ENCODE data around the gene NARF.

NARF gene

DNA sequence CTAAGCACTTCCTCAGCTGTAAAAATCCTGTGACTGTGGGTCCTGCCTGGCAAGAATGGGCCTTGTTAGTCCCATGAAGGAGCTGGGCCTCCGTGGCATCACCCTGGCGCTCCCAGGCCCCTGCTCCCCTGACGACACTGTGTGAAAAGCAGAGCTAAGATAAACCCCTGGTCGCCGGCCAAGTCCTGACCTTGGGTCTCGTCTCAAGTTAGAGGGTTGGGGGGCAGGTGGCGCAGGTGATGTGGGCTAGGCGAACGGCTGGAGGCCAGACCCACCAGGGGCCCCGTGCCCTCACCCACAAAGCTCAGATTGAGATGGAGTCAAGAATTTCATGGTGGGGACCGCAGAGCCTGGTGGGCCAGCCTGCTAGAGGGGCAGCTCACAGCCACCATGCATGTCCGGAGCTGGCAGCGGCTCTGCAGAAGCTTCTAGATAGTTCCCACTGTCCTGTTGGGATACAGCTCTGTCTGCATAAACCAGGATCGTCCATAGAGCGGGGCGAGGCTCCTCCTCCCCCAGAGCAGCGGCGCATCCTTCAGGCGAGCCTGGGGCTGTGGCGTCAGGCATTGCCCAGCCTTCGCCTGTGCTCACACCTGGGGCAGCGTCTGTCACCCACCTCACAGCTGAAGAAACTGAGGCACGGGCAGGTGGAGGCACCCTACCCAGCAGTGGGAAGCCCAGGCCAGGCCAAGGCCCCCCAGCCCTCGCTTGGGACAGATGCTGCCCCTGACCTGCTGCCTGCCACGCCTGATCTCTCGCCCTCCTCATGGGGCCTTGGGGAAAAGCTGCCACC lies 19.9 kb upstream of the NARF start:
- H3K4me3 ChIP-seq (ENCODE audit: low read depth, low read length) = no peak overlapping the region
- TF ChIP-seq, protein P1, sequence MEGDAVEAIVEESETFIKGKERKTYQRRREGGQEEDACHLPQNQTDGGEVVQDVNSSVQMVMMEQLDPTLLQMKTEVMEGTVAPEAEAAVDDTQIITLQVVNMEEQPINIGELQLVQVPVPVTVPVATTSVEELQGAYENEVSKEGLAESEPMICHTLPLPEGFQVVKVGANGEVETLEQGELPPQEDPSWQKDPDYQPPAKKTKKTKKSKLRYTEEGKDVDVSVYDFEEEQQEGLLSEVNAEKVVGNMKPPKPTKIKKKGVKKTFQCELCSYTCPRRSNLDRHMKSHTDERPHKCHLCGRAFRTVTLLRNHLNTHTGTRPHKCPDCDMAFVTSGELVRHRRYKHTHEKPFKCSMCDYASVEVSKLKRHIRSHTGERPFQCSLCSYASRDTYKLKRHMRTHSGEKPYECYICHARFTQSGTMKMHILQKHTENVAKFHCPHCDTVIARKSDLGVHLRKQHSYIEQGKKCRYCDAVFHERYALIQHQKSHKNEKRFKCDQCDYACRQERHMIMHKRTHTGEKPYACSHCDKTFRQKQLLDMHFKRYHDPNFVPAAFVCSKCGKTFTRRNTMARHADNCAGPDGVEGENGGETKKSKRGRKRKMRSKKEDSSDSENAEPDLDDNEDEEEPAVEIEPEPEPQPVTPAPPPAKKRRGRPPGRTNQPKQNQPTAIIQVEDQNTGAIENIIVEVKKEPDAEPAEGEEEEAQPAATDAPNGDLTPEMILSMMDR (IDR thresholded peaks at IDR 0.05; ENCODE audit: low read depth, low read length, missing control alignments) = no peak
- DNase-seq (ENCODE audit: low read depth) = no peak

DNA sequence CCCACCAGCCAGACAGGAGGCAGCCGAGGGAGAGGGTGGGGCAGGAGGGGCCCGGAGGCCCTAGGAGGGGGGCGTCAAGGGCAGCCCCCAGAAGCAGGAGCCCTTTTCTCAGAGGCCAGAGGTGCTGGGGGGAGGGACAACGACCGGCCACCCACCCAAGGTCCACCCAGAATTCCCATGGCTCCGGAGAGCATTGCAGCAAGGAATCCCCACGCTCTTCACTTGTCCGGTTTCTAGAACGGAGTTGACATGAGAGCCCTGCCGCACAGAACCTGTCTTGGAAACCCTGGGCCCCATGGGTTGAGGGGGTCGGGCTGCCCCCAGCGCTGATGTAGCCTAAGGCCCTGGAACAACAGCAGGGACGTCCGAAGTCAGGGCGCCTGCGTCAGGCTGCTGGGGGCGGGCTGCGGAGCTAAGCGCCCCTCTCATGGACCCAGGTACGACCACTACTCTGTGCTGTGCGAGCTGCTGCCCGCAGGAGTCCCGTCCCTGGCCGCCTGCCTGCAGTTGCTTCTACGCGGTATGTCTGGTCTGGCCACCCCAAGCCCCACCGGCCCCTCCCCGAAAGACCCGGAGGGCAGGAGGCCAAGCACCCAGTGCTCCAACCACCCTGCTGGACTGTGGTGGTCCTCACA lies 19.2 kb upstream of the NARF start:
- TF ChIP-seq, protein P1 (IDR thresholded peaks at IDR 0.05; ENCODE audit: low read depth, low read length, missing control alignments) = no peak
- DNase-seq (ENCODE audit: low read depth) = no peak

DNA sequence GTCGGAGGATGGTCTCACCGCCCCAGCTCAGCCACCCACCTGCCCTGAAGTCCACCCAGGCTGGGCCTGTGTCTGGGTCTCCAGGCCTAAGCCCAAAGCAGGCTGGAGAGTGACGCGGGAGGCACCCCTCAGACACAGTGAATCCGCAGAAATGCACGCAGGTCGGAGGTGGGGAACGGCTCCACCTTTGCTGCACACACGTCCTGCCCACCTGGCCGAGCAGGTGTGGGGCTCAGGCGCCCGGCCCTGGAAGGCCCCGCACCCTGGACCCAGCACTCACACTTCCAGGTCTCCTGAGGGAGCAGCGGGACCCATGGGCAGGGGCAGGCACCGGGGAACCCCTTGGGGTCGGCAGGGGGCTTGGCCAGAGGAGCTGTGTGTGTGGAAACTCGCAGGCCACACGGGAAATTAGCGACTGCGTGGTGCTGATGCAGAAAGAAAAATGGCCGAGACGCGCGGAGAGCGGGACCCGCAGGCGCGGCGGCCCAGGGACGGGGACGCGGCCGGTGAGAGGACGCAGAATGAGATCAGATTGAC lies 18.6 kb upstream of the NARF start:
- DNase-seq (ENCODE audit: low read depth) = no peak
- TF ChIP-seq, protein P1 (IDR thresholded peaks at IDR 0.05; ENCODE audit: low read depth, low read length, missing control alignments) = no peak
- H3K4me3 ChIP-seq (ENCODE audit: low read depth, low read length) = no peak overlapping the region

More for the DNA sequence above, 19.2 kb upstream of the NARF start:
- no peak overlapping the region for H3K4me3 ChIP-seq (ENCODE audit: low read depth, low read length)

DNA sequence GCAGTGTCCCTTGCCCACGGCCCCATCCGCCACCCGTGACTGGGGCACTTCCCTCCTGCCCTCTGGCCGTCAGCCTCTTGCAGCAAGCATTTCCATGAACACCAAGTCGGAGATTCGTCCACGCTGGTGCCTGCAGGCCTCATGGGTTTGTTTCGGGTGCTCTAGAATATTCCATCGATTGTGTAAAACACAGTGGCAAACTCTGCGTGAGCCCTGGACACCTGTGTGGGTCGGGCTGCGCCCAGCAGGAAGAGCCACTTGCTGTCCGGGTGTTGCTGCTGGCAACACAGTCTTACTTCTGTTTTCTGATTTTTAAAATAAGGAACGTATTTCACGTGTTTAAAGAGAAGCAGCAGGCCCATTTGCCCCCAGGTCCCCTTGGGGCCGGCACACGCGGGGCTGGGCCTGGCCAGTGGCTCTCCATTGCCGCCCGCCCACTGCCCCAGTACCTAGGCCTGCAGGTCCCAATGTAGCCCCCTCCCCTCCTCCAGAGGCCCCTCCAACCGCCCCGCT lies 18.0 kb upstream of the NARF start:
- TF ChIP-seq, protein P1 (IDR thresholded peaks at IDR 0.05; ENCODE audit: low read depth, low read length, missing control alignments) = no peak
- DNase-seq (ENCODE audit: low read depth) = no peak
- no peak overlapping the region for H3K4me3 ChIP-seq (ENCODE audit: low read depth, low read length)

DNA sequence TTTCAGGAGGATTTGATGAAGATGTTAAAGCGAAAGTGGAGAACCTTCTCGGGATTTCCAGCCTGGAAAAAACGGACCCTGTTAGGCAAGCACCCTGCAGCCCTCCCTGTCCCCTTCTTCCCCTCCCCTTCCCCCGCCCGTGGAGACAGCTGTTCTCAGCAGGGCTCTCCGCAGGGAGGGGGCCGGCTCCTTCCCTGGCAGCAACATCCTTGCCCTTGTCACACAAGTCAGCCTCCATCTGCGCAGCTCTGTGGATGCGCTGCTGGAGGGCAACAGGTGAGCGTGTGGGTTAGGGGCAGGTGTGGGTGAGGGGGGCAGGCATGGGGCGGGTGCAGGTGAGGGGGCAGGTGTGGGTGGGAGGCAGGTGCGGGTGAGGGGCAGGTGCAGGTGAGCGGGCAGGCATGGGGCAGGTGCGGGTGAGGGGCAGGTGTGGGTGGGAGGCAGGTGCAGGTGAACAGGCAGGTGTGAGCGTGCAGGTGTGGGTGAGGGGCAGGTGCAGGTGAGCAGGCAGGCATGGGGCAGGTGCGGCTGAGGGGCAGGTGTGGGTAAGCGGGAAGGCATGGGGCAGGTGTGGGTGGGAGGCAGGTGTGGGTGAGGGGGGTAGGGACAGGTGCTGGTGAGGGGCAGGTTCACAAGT lies 17.4 kb upstream of the NARF start:
- TF ChIP-seq, protein P1 (IDR thresholded peaks at IDR 0.05; ENCODE audit: low read depth, low read length, missing control alignments) = no peak
- no peak for DNase-seq (ENCODE audit: low read depth)
- no peak overlapping the region for H3K4me3 ChIP-seq (ENCODE audit: low read depth, low read length)

DNA sequence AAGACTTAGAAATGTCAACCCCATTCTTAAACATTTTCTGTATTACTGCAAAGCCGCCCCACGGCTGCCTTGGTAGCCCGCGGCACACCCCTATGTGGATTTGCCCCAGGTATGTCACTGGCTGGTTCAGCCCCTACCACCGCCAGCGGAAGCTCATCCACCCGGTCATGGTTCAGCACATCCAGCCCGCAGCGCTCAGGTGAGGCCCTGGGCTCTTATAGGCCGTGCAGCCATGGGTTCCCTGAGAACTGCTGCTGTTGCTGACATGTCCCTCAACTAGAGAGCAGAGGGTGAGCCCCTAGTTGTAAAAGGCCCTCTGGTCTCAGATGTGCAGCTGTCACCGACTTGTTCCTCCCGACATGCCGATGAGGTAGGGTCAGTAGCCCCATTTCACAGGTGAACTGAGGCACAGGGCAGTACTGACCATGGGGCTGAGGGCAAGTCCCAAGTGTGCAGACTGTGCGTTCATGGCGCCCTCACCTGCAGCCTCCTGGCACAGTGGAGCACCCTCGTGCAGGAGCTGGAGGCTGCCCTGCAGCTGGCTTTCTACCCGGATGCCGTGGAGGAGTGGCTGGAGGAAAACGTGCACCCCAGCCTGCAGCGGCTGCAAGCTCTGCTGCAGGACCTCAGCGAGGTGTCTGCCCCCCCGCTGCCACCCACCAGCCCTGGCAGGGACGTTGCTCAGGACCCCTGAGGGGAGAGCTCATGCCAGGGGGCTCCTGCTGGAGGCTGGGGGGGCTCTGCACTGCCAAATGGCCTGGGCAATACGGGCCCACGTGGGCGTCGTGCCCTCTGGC lies 16.7 kb upstream of the NARF start:
- no peak overlapping the region for H3K4me3 ChIP-seq (ENCODE audit: low read depth, low read length)
- no peak for DNase-seq (ENCODE audit: low read depth)
- TF ChIP-seq, protein P1 (IDR thresholded peaks at IDR 0.05; ENCODE audit: low read depth, low read length, missing control alignments) = no peak
